ENCODE measurements around the gene JADE3.
A peak's percentile ranks its signal among the peaks of the same experiment; 100 is the strongest.
"Not testable (repeated sequence)": the region's sequence is repeated elsewhere in the genome, so short reads cannot be mapped to it uniquely, and the experiment has no call there.

The JADE3 gene

GRCh38 chrX:46935295-46935694 lies 23.1 kb downstream of the JADE3 start:
- DNase-seq (ENCODE audit: low spot score) = no peak

- DNase-seq (ENCODE audit: low spot score) = no peak
Observed at GRCh38 chrX:46938589-46938988, 26.4 kb downstream of the JADE3 start.

DNA sequence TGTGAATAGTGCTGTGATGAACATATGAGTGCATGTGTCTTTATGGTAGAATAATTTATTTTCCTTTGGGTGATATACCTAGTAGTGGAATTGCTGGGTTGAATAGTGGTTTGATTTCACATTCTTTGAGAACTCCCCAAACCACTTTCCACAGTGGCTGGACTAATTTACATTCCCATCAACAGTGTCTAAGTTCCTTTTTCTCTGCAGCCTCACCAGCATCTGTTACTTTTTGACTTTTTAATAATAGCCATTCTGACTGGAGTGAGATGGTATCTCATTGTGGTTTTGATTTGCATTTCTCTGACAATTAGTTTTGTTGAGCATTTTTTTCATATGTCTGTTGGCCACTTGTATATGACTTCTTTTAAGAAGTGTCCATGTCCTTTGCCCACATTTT lies 29.1 kb downstream of the JADE3 start:
- DNase-seq (ENCODE audit: low spot score) = no peak

DNA sequence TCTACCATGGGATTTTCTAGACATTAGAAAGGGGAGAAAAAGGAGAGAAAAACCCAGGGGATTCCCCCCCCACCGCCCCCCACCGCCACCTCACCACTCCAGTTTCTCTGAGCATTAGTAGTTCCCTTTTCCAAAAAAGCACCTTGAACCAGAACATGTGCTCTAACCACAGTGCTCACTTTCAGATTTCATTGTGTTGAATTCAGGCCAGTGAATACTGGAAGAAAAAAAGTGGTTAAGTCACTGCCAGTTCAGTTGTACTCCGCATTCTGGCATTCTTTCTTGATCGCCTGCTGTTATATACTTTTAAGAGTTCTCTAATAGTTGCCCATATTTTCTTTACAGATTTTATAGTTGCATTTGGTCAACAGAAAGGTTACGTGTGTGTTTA lies 40.9 kb downstream of the JADE3 start:
- no peak for DNase-seq (ENCODE audit: low spot score)

DNA sequence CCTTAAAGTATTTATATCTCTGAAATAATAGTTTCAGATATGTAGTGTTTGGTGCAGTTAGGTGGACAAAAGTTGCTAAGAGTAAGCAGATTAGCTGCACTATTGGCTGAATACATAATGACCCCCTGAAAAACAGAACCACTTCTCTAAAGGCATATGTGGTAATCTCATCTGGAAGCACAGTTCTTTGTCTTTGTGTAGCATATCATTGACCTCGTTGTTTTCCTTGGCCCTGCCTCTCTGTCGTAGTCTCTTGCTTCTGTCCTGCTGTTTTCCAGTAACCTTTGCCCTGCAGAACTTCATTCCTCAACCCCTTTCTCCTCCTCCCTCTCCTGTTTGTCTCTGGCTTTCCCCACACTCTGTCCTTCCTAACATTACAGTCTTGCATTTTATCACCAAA lies 41.4 kb downstream of the JADE3 start:
- DNase-seq (ENCODE audit: low spot score) = peak; percentile 27

- DNase-seq (ENCODE audit: low spot score) = no peak
Observed at GRCh38 chrX:46954716-46955115, 42.5 kb downstream of the JADE3 start.

DNA sequence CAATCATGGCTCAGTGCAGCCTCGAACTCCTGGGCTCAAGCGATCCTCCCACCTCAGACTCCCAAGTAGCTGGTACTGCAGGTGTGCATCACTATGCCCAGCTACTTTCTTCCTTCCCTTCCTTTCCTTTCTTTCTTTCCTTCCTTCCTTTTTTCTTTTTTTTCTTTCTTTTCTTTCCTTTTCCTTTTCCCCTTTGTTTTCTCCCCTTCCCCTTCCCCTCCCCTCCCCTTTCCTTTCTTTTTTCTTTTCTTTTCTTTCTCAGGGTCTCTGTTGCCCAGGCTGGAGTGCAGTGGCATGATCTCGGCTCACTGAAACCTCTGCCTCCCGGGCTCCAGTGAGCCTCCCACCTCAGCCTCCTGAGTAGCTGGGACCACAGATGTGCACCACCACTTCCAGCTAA lies 44.4 kb downstream of the JADE3 start:
- not testable (repeated sequence) for DNase-seq (ENCODE audit: low spot score)

DNA sequence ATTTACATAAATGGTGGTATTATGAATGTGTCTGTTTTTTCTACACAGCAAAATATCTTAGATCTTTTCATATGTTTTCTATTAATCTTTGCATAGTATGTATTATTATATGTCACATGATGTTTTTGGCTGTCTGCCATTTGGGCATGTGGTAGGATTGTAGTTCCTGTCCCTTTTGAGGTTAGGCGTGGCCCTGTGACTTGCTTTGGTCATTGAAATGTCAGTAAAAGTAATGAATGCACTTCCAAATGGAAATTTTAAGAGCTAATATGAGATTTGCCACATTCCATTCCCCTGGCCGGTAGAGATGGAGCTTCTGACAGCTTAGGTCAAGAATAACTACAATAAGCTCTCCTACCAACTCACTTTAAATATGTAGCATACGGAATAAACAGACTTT lies 45.1 kb downstream of the JADE3 start:
- DNase-seq (ENCODE audit: low spot score) = no peak

- no peak for DNase-seq (ENCODE audit: low spot score)
Observed at GRCh38 chrX:46959101-46959500, 46.9 kb downstream of the JADE3 start.

GRCh38 chrX:46959985-46960700 lies 47.9 kb downstream of the JADE3 start:
- DNase-seq (ENCODE audit: low spot score) = peak; percentile 30

DNA sequence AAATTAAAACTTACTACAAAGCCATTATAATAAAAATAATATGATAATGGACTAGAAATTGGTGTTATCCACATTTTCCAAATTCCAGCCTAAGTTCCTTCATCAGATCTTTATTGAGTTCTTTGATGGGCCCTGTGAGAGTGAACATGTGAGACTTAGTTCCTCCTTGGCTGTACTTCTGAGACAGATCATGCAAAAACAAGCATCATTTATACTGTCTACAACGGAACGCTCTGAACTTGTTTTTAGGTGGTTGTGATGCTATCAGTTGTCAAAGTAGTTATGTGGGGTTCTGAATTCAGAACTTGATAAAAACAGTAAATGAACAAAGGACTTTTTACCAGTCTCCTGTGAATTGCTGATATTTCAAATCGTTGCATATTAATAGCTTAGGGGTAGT lies 48.9 kb downstream of the JADE3 start:
- DNase-seq (ENCODE audit: low spot score) = peak; percentile 59

DNA sequence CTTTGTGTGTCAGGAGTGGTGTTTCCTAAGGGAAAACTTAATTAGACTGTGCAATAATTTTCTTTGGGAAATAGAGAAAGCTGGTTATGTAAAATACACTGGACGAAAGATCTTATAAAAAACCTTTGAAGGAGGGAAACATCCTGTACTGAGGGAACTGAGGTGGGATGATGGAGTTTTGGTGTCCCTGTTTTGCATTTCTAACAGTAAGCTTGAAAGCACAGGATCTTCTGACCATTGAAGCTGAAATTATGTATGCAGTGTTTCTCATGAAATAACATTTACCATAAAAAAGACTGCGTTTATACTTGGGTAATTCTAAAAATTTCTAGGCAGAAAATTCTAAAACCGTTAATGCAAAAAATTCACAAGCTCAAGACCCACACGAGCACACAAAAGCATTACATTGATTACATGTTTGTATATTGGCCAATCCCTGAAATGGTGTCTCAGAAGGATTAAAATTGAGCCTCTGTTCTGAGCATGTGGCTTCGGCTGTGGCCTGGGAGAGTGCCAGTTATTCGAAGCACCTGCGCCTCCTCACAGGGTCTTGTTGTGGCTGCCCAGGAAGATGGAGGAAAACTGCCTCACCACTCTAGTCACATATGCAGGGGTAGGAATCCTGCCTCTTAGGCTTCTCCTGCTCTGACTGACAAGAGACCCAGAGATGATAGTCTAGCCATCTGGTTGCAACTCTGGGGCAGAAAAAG lies 49.5 kb downstream of the JADE3 start:
- peak; percentile 66 for DNase-seq (ENCODE audit: low spot score)

DNA sequence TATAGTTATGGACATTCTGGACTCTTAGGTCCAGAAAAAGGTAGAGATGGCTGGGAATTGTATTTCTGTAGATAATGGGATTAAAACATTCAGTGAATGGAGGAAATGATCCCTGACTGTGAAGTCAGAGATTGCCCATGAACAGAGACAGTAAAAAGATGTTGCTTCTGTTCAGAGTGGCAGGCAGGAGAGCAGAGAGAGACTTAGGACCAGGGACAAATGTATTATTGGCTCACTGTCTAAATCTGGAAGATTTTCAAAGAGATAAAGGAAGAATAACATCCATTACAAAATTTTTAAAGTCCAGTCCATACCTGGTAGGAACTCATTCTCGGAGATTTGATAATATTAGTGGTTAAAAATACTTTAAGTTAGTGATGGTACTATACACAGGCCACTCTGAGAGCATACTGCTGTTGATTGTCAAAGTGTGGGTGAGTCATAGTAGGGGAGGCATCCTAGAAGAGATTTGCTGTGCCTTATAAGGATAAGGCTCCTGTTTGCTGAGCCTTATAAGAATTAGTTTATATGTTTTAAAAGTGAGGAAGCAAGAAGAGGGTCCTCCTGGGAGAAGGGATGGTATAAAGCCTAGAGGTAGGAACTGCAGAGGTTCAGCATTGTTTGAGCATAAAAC lies 53.0 kb downstream of the JADE3 start:
- DNase-seq (ENCODE audit: low spot score) = no peak

DNA sequence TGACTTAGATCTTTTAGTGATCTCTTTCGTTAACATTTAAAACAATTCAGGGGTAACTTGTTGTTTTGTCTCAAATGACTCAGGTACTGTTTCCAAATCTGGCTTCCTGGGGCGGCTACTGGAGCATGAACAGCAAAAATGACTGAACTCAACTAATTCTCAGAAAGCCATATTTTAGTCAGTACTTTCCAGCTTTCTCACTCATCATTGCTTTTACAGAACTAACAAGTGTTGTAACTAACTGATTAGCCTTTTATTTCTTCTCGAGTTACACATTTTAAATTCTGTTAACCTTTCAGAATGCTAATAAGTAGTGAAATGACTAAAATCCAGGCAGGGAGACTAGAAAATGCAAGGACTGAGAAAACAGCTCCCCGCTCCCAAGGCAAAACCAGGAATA lies 55.3 kb downstream of the JADE3 start:
- DNase-seq (ENCODE audit: low spot score) = no peak

- not testable (repeated sequence) for DNase-seq (ENCODE audit: low spot score)
Observed at GRCh38 chrX:46977046-46977445, 64.8 kb downstream of the JADE3 start.

DNA sequence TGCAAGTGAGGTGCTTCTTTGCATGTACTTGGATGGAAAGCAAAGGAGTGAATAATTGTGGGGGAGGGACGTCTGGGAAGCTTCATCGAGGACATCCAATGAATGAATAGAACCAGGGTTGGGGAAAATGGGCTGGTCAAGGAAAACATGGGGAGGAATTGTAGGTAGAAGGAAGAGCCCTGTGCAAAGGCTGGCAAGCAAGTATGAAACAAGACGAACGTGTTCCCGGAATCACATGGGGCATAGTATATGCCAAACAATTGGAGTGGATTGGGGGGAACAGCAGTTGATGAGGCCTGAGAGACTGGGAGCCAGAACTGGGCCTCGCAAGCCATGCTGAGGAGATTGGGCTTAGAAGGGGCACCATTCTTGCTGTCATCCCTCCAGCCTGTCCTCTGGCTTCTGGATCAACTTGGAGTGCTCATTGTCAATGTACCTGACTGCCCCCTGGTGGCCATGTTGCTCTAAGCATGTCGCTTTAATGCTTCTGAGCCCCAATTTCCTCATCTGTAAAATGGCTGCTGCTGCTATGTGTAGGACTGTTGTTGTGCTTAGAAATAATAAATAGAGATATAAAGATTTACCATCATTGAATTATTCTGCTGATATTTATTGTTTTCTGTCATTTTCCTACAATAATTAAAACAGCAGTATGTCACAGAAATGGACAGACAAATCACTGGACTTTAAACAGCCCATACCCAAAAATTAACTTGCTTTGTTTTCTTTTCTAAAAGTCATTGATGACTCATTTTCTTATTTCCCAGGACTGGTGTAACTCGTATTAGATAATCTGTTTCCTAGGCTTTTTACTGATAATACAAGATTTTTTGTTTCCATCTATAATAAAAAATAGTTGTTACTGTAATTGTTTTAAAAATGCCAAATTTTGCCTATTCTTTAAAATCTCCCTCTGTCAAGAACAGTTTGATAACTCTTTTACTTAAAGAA lies 66.4 kb downstream of the JADE3 start:
- peak; percentile 84 for DNase-seq (ENCODE audit: low spot score)

DNA sequence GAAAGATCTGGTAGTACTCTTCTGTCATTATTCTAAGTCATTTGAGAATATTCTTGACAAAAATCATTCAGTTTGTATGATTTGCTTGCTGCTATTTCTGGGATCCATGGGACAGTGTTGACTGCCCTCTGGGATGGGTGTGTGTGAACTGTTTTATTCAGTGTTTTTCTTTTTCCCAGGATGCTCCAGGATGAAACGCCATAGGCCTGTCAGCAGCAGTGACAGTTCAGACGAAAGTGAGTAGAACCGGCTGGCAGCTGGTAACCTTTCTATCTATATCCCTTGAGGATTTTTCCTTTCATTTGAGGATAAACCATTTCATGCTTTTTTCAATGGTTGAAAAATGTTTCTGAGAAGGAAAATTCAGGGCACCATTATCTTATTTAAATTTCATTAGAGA lies 72.5 kb downstream of the JADE3 start:
- no peak for DNase-seq (ENCODE audit: low spot score)

GRCh38 chrX:46989548-46989947 lies 77.3 kb downstream of the JADE3 start:
- no peak for DNase-seq (ENCODE audit: low spot score)

- no peak for DNase-seq (ENCODE audit: low spot score)
Observed at GRCh38 chrX:46991664-46992063, 79.4 kb downstream of the JADE3 start.

GRCh38 chrX:46992070-46992469 lies 79.8 kb downstream of the JADE3 start:
- no peak for DNase-seq (ENCODE audit: low spot score)

DNA sequence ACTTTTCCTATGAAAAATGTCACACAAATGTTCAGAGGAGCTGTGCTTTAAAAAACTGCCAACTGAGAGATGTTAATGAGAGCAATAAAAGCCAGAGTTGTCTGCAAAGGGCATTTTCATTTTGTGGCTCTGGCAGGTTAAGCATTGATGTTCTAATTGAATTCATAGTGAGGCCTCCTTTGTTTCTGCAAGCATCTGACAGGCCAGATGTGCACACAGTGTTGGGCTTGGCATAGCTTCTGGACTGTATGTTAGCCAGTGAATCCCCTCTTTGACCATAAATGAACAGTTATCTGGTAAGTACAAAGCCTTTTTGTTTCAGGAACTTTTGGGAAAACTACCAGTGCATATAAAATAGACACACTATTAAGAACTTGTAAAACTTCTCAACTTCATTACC lies 81.9 kb downstream of the JADE3 start:
- DNase-seq (ENCODE audit: low spot score) = no peak

GRCh38 chrX:47012131-47012530 lies 99.9 kb downstream of the JADE3 start:
- no peak for DNase-seq (ENCODE audit: low spot score)

All from NAMALWA (cell line).